Measurements from ENCODE around the gene KIF1B. TPM values are rescaled to one million over a fixed set of nuclear protein-coding genes. Genes with fewer than 3 reads are reported as not detected.

The KIF1B gene
- total and polyA plus RNA-seq, 9 of the 15 experiments (the other 6 are each of a cell fraction or from before 2014, with no cell fraction given) = 2.8 to 19.8 (median 11.9) TPM

- H3K27me3 ChIP-seq (ENCODE audit: control insufficient read depth in 2 of 2, insufficient read depth in 2 of 2, low read length in 2 of 2) = no peaks in the 10 kb centered on the region
- CTCF ChIA-PET (ENCODE audit: low intra/inter-chr PET ratio) = interaction anchor here (0.6 to 1.1 kb wide), 2 partner anchors 41 to 54 kb away, joined by 4 read pairs; no protein-coding TSS in a partner anchor
- H3K4me1 ChIP-seq (replicated peaks in 1 of 2; ENCODE audit: control insufficient read depth in 2 of 2, insufficient read depth in 2 of 2, low read length in 2 of 2) = peaks cover 3 to 11% of the 10 kb centered on the region in 2 experiments; a peak in 2 of 5 replicates
- H3K9me1 ChIP-seq (ENCODE audit: control insufficient read depth, insufficient read depth, low read length) = no peaks in the 10 kb centered on the region
- H3K79me2 ChIP-seq (ENCODE audit: control insufficient read depth, insufficient read depth, low read length) = no peaks in the 10 kb centered on the region
- H3K9ac ChIP-seq (ENCODE audit: insufficient read depth in 1 of 2, low read depth in 2 of 2, low read length in 2 of 2) = no peak overlapping the region
- DNase-seq (ENCODE audit: extremely low read depth in 1 of 4, low spot score in 3 of 4) (peak in 2 of 4 experiments; percentile 30 to 35), ATAC-seq (peak; percentile 68), FAIRE-seq (peak; percentile 62)
- no peak overlapping the region for H2AFZ ChIP-seq (ENCODE audit: low read depth, low read length)
- H3K9me3 ChIP-seq (replicated peaks; ENCODE audit: control insufficient read depth, insufficient read depth, low read depth, low read length) = no peaks in the 10 kb centered on the region
- no peak overlapping the region for H3K4me2 ChIP-seq (ENCODE audit: insufficient read depth, low read length)
- POLR2A ChIA-PET = interaction anchor here (0.6 to 4.2 kb wide), 6 partner anchors 8 to 250 kb away, joined by 3 to 29 read pairs (median 4); partner anchors contain the start of genes CENPS and PGD
- BruUV-seq (replicated peaks) = no TSS peak
- H3K36me3 ChIP-seq (ENCODE audit: control insufficient read depth, insufficient read depth, low read length) = no peaks in the 10 kb centered on the region
- WGBS (ENCODE audit: insufficient coverage, low coverage, missing lambda C conversion rate) = 34% methylated on average over 3 of the region's 3 CpGs
- in situ Hi-C loops (cut with MboI) = no loop called here
- intact Hi-C loops (cut with micrococcal nuclease) = loop anchor here (1.0 kb wide), 1 partner anchor 10 kb away; no protein-coding TSS in a partner anchor
- H3K4me3 ChIP-seq = no peak overlapping the region
- H4K20me1 ChIP-seq (replicated peaks; ENCODE audit: control insufficient read depth, insufficient read depth, low read length) = no peaks in the 10 kb centered on the region
- H3K27ac ChIP-seq (ENCODE audit: extremely low read depth, low read depth, low read length) = peak overlapping the region; percentile 36; the same call in 2 of the 3 replicates
- no peak for TF ChIP-seq ZNF165 (CRISPR knock-in tag; IDR thresholded peaks at IDR 0.05; ENCODE audit: borderline replicate concordance)
- TF ChIP-seq ZNF592 (IDR thresholded peaks at IDR 0.05) = 0 out of 2 replicates have a peak, but pooled peaks have one; percentile 50
- TF ChIP-seq, protein P1, sequence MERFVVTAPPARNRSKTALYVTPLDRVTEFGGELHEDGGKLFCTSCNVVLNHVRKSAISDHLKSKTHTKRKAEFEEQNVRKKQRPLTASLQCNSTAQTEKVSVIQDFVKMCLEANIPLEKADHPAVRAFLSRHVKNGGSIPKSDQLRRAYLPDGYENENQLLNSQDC (CRISPR knock-in tag; IDR thresholded peaks at IDR 0.05) = no peak
- peak; percentile 15; the same call in 1 of the 2 replicates for TF ChIP-seq LEF1 (IDR thresholded peaks at IDR 0.05)
- TF ChIP-seq, protein P2, sequence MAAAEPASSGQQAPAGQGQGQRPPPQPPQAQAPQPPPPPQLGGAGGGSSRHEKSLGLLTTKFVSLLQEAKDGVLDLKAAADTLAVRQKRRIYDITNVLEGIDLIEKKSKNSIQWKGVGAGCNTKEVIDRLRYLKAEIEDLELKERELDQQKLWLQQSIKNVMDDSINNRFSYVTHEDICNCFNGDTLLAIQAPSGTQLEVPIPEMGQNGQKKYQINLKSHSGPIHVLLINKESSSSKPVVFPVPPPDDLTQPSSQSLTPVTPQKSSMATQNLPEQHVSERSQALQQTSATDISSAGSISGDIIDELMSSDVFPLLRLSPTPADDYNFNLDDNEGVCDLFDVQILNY (CRISPR knock-in tag; IDR thresholded peaks at IDR 0.05) = no peak
- peak; percentile 44; the same call in 1 of the 2 replicates for TF ChIP-seq TOE1 (IDR thresholded peaks at IDR 0.05; ENCODE audit: borderline replicate concordance)
- TF ChIP-seq TOE1 (CRISPR knock-in tag; IDR thresholded peaks at IDR 0.05; ENCODE audit: borderline replicate concordance, low read depth) = no peak
- peak; percentile 76 for TF ChIP-seq CTBP1 (IDR thresholded peaks at IDR 0.05; ENCODE audit: borderline replicate concordance)
- no peak for TF ChIP-seq NFATC3 (IDR thresholded peaks at IDR 0.05)
- no peak for TF ChIP-seq TAF7 (tag; IDR thresholded peaks at IDR 0.05)
- TF ChIP-seq ETS1 (conservative IDR thresholded peaks at IDR 0.05; ENCODE audit: control insufficient read depth, low read depth, low read length) = no peak
- TF ChIP-seq POLR3A (IDR thresholded peaks at IDR 0.05; ENCODE audit: borderline replicate concordance, extremely low read depth, insufficient read depth, insufficient read length) = no peak
- TF ChIP-seq PHF8 (IDR thresholded peaks at IDR 0.05; ENCODE audit: borderline replicate concordance, low read length) = no peak
These were observed 177.5 kb downstream of the KIF1B start for GRCh38 chr1:10387677-10388386.
